Thoracic aorta (tissue), 2 donors: ENCODE data around the gene ADCY7. TPM values are rescaled to one million over a fixed set of nuclear protein-coding genes. Genes with fewer than 3 reads are reported as not detected.
A peak's percentile ranks its signal among the peaks of the same experiment; 100 is the strongest.

Experiments
- ATAC-seq: fragments of 150-250 bp; one replicate; pipeline ENCODE4 v1.8.0; 2017; ENCODE audit warnings: low read depth; ENCODE audit not compliant: insufficient number of reproducible peaks, low FRiP score
- DNase-seq: peaks from one replicate; pipeline ENCODE4 v3.0.0-alpha.2; 2020; ENCODE audit warnings: low spot score
- H3K27ac ChIP-seq, 2 donors: fragments of 200-600 bp; sonication (generic); 1 replicate in 1 of 2; 2 replicates in 1 of 2; pipeline ENCODE4 v1.5.1; 2016; ENCODE audit warnings: mild to moderate bottlenecking in 2 of 2, moderate library complexity in 2 of 2
- H3K27me3 ChIP-seq: fragments of 200-600 bp; sonication (generic); replicated peaks from 2 replicates; pipeline ENCODE4 v1.6.0; 2016; ENCODE audit warnings: mild to moderate bottlenecking; ENCODE audit not compliant: insufficient read depth
- H3K36me3 ChIP-seq: fragments of 200-600 bp; sonication (generic); one replicate; pipeline ENCODE4 v1.5.1; 2016
- H3K4me1 ChIP-seq, 2 donors: fragments of 200-600 bp; sonication (generic); 1 replicate in 1 of 2; 2 replicates in 1 of 2; pipeline versions ENCODE4 v1.5.1 to v1.6.0; 2016; ENCODE audit warnings: low read depth in 2 of 2, mild to moderate bottlenecking in 1 of 2; ENCODE audit not compliant: control insufficient read depth in 1 of 2
- H3K4me3 ChIP-seq: fragments of 200-600 bp; sonication (generic); 2 replicates; pipeline ENCODE4 v1.5.1; 2016; ENCODE audit warnings: mild to moderate bottlenecking
- H3K9me3 ChIP-seq: fragments of 200-600 bp; sonication (generic); 2 replicates; pipeline ENCODE4 v1.5.1; 2016
- total RNA-seq, 2 donors: library from RNA; depleted of rRNA; stranded (reverse); fragments of >200 nt; gene quantifications; one replicate each; pipeline versions ENCODE4 v1.1.0 to v1.2.3, GENCODE V29; 2016
- TF ChIP-seq, protein P1 (sequence below): fragments of 200-600 bp; sonication (generic); IDR thresholded peaks from one replicate; pipeline ENCODE4 v1.5.1; 2019; ENCODE audit warnings: antibody characterized with exemption

Gene ADCY7
- total RNA-seq, 2 donors from 2014 or later, result 35.9 to 39.8 TPM

DNA sequence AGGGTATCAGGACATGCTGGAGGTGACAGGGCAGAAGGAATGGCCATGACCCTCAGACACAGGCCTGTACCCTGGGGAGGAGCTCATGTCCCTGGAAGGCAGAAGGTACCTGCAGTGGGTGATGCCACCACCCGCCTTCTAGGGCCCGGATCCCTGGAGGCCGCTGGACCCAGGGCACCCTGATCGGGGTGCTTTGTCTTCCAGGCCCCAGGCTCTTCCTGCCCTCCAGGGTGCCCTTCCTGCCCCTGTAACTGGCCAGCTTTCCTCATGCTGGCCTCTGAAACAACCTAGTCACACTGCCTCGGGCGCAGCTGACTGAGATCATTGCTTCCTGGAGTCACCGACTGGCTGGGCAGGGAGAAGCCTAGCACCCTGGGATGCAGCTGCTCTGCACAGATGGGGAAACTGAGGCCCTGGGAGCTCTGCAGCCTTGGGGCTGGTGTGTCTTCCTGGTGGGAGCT is 5.8 kb downstream of the ADCY7 start:
- H3K9me3 ChIP-seq, result no peaks in the 10 kb centered on the region
- no peak overlapping the region for H3K4me3 ChIP-seq
- no peak overlapping the region for H3K27ac ChIP-seq
- H3K36me3 ChIP-seq, result no peaks in the 10 kb centered on the region
- H3K4me1 ChIP-seq, result peaks cover under 1 to 7% of the 10 kb centered on the region in 2 donors
- ATAC-seq (no peak), DNase-seq (no peak)
- TF ChIP-seq, protein P1, sequence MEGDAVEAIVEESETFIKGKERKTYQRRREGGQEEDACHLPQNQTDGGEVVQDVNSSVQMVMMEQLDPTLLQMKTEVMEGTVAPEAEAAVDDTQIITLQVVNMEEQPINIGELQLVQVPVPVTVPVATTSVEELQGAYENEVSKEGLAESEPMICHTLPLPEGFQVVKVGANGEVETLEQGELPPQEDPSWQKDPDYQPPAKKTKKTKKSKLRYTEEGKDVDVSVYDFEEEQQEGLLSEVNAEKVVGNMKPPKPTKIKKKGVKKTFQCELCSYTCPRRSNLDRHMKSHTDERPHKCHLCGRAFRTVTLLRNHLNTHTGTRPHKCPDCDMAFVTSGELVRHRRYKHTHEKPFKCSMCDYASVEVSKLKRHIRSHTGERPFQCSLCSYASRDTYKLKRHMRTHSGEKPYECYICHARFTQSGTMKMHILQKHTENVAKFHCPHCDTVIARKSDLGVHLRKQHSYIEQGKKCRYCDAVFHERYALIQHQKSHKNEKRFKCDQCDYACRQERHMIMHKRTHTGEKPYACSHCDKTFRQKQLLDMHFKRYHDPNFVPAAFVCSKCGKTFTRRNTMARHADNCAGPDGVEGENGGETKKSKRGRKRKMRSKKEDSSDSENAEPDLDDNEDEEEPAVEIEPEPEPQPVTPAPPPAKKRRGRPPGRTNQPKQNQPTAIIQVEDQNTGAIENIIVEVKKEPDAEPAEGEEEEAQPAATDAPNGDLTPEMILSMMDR, result no peak
- no peaks in the 10 kb centered on the region for H3K27me3 ChIP-seq

- TF ChIP-seq, protein P1, result no peak
- H3K4me3 ChIP-seq, result no peak overlapping the region
- DNase-seq (no peak), ATAC-seq (no peak)
- H3K27me3 ChIP-seq, result no peaks in the 10 kb centered on the region
- no peaks in the 10 kb centered on the region for H3K9me3 ChIP-seq
- no peaks in the 10 kb centered on the region for H3K4me1 ChIP-seq
- H3K36me3 ChIP-seq, result no peaks in the 10 kb centered on the region
- no peak overlapping the region for H3K27ac ChIP-seq
These were observed 6.5 kb downstream of the ADCY7 start for GRCh38 chr16:50272687-50273381.

DNA sequence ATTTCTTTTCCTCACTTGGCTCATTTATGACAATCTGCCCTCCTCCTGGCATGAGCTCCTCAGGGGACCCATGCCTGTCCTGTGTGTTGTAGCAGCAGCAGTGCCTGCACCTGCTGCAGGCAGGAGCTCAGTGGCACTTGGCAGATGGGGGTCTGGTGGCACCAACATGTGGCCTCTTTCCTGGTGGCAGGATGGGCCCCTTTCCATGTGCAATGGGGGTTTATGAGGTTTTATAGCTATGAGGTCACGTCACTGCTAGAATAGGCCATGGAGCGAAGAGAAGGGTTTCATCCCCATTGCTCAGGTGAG is 7.0 kb downstream of the ADCY7 start:
- H3K9me3 ChIP-seq, result no peaks in the 10 kb centered on the region
- H3K27ac ChIP-seq, result no peak overlapping the region
- ATAC-seq (no peak), DNase-seq (no peak)
- no peak overlapping the region for H3K4me3 ChIP-seq
- H3K4me1 ChIP-seq, result no peaks in the 10 kb centered on the region
- no peaks in the 10 kb centered on the region for H3K36me3 ChIP-seq
- no peaks in the 10 kb centered on the region for H3K27me3 ChIP-seq
- TF ChIP-seq, protein P1, result no peak

GRCh38 chr16:50273888-50274325 is 7.6 kb downstream of the ADCY7 start:
- no peak overlapping the region for H3K27ac ChIP-seq
- TF ChIP-seq, protein P1, result no peak
- H3K4me1 ChIP-seq, result no peaks in the 10 kb centered on the region
- H3K36me3 ChIP-seq, result no peaks in the 10 kb centered on the region
- H3K9me3 ChIP-seq, result no peaks in the 10 kb centered on the region
- peak overlapping the region; percentile 55 for H3K4me3 ChIP-seq
- DNase-seq (no peak), ATAC-seq (no peak)
- no peaks in the 10 kb centered on the region for H3K27me3 ChIP-seq

- ATAC-seq (no peak), DNase-seq (no peak)
- no peaks in the 10 kb centered on the region for H3K4me1 ChIP-seq
- H3K27ac ChIP-seq, result peak overlapping the region in 1 of 2 donors; percentile 34
- H3K4me3 ChIP-seq, result peak overlapping the region; percentile 55
- no peaks in the 10 kb centered on the region for H3K36me3 ChIP-seq
- no peaks in the 10 kb centered on the region for H3K9me3 ChIP-seq
- no peaks in the 10 kb centered on the region for H3K27me3 ChIP-seq
- TF ChIP-seq, protein P1, result no peak
These were observed 8.2 kb downstream of the ADCY7 start for GRCh38 chr16:50274326-50275097.
